ENCODE data around the gene LRCH4. TPM values are rescaled to one million over a fixed set of nuclear protein-coding genes. Genes with fewer than 3 reads are reported as not detected.

LRCH4 gene
- total and polyA plus RNA-seq, 2 donors from 2014 or later, result 23.2 to 62.9 TPM

- Histone ChIP-seq H3K27me3 (ENCODE audit: control insufficient read depth, insufficient read depth, low read length) (no peaks in the 10 kb centered on the region), H3K36me3 (ENCODE audit: control insufficient read depth in 2 of 3, insufficient read depth in 3 of 3, low read length in 3 of 3) (no peaks in the 10 kb centered on the region), H3K27ac (ENCODE audit: low read depth in 2 of 2, low read length in 2 of 2) (peak overlapping the region; percentile 22 to 62), H3K4me3 (ENCODE audit: low read length in 3 of 3) (peak overlapping the region; percentile 51 to 56 (median 52)), H3K9me3 (ENCODE audit: control insufficient read depth in 2 of 3, insufficient read depth in 1 of 3, low read length in 3 of 3) (no peaks in the 10 kb centered on the region), H3K9ac (ENCODE audit: low read length in 3 of 3) (peak overlapping the region in 1 of 3 donors; percentile 26), H3K4me1 (ENCODE audit: control insufficient read depth in 2 of 3, insufficient read depth in 2 of 3, low read depth in 1 of 3, low read length in 3 of 3) (peaks cover 0 to 7% (median 0%) of the 10 kb centered on the region in 3 donors)
- no peak for TF ChIP-seq CTCF (IDR thresholded peaks at IDR 0.05; ENCODE audit: borderline replicate concordance, extremely low read depth, insufficient read depth)
- FAIRE-seq, result no peak
- peak in 1 of 5 donors; percentile 57 for DNase-seq
- intact Hi-C loops (cut with DNase I), result no loop called here
Measured at GRCh38 chr7:100603726-100604027, 17.7 kb upstream of the LRCH4 start.

- DNase-seq, result peak; percentile 83 to 94 (median 89)
- peak overlapping the region; percentile 22 to 62 for H3K27ac ChIP-seq (ENCODE audit: low read depth in 2 of 2, low read length in 2 of 2)
Measured at GRCh38 chr7:100602889-100603725, 17.2 kb upstream of the LRCH4 start.

GRCh38 chr7:100600730-100601038, 14.8 kb upstream of the LRCH4 start:
- intact Hi-C loops (cut with DNase I), result no loop called here
- FAIRE-seq (no peak), DNase-seq (no peak)
- Histone ChIP-seq H3K4me3 (ENCODE audit: low read length in 3 of 3) (no peak overlapping the region), H3K9me3 (ENCODE audit: control insufficient read depth in 2 of 3, insufficient read depth in 1 of 3, low read length in 3 of 3) (no peaks in the 10 kb centered on the region), H3K9ac (ENCODE audit: low read length in 3 of 3) (no peak overlapping the region), H3K27ac (ENCODE audit: low read depth in 2 of 2, low read length in 2 of 2) (no peak overlapping the region), H3K27me3 (ENCODE audit: control insufficient read depth, insufficient read depth, low read length) (no peaks in the 10 kb centered on the region), H3K4me1 (ENCODE audit: control insufficient read depth in 2 of 3, insufficient read depth in 2 of 3, low read depth in 1 of 3, low read length in 3 of 3) (peaks cover 0 to 7% (median 0%) of the 10 kb centered on the region in 3 donors), H3K36me3 (ENCODE audit: control insufficient read depth in 2 of 3, insufficient read depth in 3 of 3, low read length in 3 of 3) (no peaks in the 10 kb centered on the region)
- no peak for TF ChIP-seq CTCF (IDR thresholded peaks at IDR 0.05; ENCODE audit: borderline replicate concordance, extremely low read depth, insufficient read depth)

More at GRCh38 chr7:100602889-100603725, 17.2 kb upstream of the LRCH4 start:
- intact Hi-C loops (cut with DNase I), result no loop called here
- Histone ChIP-seq H3K27me3 (ENCODE audit: control insufficient read depth, insufficient read depth, low read length) (no peaks in the 10 kb centered on the region), H3K4me3 (ENCODE audit: low read length in 3 of 3) (peak overlapping the region in 1 of 3 donors; percentile 51), H3K9ac (ENCODE audit: low read length in 3 of 3) (peak overlapping the region in 1 of 3 donors; percentile 26), H3K9me3 (ENCODE audit: control insufficient read depth in 2 of 3, insufficient read depth in 1 of 3, low read length in 3 of 3) (no peaks in the 10 kb centered on the region), H3K36me3 (ENCODE audit: control insufficient read depth in 2 of 3, insufficient read depth in 3 of 3, low read length in 3 of 3) (no peaks in the 10 kb centered on the region), H3K4me1 (ENCODE audit: control insufficient read depth in 2 of 3, insufficient read depth in 2 of 3, low read depth in 1 of 3, low read length in 3 of 3) (peaks cover 0 to 7% (median 0%) of the 10 kb centered on the region in 3 donors)
- no peak for FAIRE-seq
- no peak for TF ChIP-seq CTCF (IDR thresholded peaks at IDR 0.05; ENCODE audit: borderline replicate concordance, extremely low read depth, insufficient read depth)

Data from kidney (tissue), 14 donors.